DMS153 treated with DMSO at 0.1 percent for 48 hours (cell line): Measurements from ENCODE around the gene MESD.

Experiments
- DNase-seq: peaks from one replicate; lab custom pipeline; 2025; ENCODE audit not compliant: unreplicated experiment; lab: John Stamatoyannopoulos, UW

The MESD gene

GRCh38 chr15:80940331-80940730 is 49.3 kb downstream of the MESD start:
- no peak for DNase-seq

- no peak for DNase-seq
Measured at GRCh38 chr15:80939216-80939615, 50.4 kb downstream of the MESD start.

GRCh38 chr15:80937718-80938117 is 51.9 kb downstream of the MESD start:
- DNase-seq, result no peak

GRCh38 chr15:80936288-80937078 is 53.1 kb downstream of the MESD start:
- DNase-seq, result no peak

- no peak for DNase-seq
Measured at GRCh38 chr15:80934761-80935221, 54.8 kb downstream of the MESD start.

- DNase-seq, result no peak
Measured at GRCh38 chr15:80932989-80933388, 56.6 kb downstream of the MESD start.

GRCh38 chr15:80932513-80932815 is 57.2 kb downstream of the MESD start:
- DNase-seq, result no peak

- DNase-seq, result no peak
Measured at GRCh38 chr15:80931721-80932512, 57.7 kb downstream of the MESD start.

- DNase-seq, result no peak
Measured at GRCh38 chr15:80931191-80931590, 58.4 kb downstream of the MESD start.

- no peak for DNase-seq
Measured at GRCh38 chr15:80929689-80930088, 59.9 kb downstream of the MESD start.

- DNase-seq, result no peak
Measured at GRCh38 chr15:80929225-80929624, 60.4 kb downstream of the MESD start.

- DNase-seq, result no peak
Measured at GRCh38 chr15:80926126-80926525, 63.5 kb downstream of the MESD start.

- DNase-seq, result no peak
Measured at GRCh38 chr15:80925597-80926059, 64.0 kb downstream of the MESD start.

- no peak for DNase-seq
Measured at GRCh38 chr15:80924278-80924677, 65.3 kb downstream of the MESD start.

GRCh38 chr15:80923668-80924067 is 66.0 kb downstream of the MESD start:
- DNase-seq, result no peak

GRCh38 chr15:80921736-80922410 is 67.7 kb downstream of the MESD start:
- no peak for DNase-seq

- DNase-seq, result no peak
Measured at GRCh38 chr15:80920271-80920699, 69.3 kb downstream of the MESD start.

- DNase-seq, result no peak
Measured at GRCh38 chr15:80918196-80918783, 71.3 kb downstream of the MESD start.

- DNase-seq, result no peak
Measured at GRCh38 chr15:80916056-80916455, 73.6 kb downstream of the MESD start.

GRCh38 chr15:80915472-80915871 is 74.1 kb downstream of the MESD start:
- DNase-seq, result no peak

GRCh38 chr15:80913541-80913940 is 76.1 kb downstream of the MESD start:
- DNase-seq, result no peak
